Measurements from ENCODE around the gene PEX26.

GRCh38 chr22:18042685-18043084 lies 35.1 kb upstream of the PEX26 start:
- no peak for TF ChIP-seq SIN3A (IDR thresholded peaks at IDR 0.05; ENCODE audit: borderline replicate concordance, low read depth, low read length)
- TF ChIP-seq ZNF512B (CRISPR knock-in tag; IDR thresholded peaks at IDR 0.05; ENCODE audit: borderline replicate concordance), result no peak
- no peak for TF ChIP-seq ARNT (IDR thresholded peaks at IDR 0.05)
- no peak for TF ChIP-seq HDAC6 (IDR thresholded peaks at IDR 0.05; ENCODE audit: low read depth, low read length)
- no peak for TF ChIP-seq CTCF (CRISPR knock-in tag; IDR thresholded peaks at IDR 0.05)
- no peak for TF ChIP-seq MAFK (conservative IDR thresholded peaks at IDR 0.05 in 1 of 2, IDR thresholded peaks at IDR 0.05 in 1 of 2; ENCODE audit: low read length in 2 of 2)
- no peak for TF ChIP-seq U2AF2 (IDR thresholded peaks at IDR 0.05; ENCODE audit: low read depth, low read length)
